ENCODE measurements around the gene KRT78.

Gene KRT78

GRCh38 chr12:52833922-52834726 lies 14.7 kb downstream of the KRT78 start, which contains the start of gene KRT79:
TSS of gene KRT79 (minus strand) at chr12:52834311. CDS start at chr12:52834260, 51 bp downstream.
- TF ChIP-seq FOXP2 (optimal IDR thresholded peaks at IDR 0.05; ENCODE audit: control extremely low read depth, extremely low read length, insufficient read depth) = no peak
- TF ChIP-seq EZH2 (IDR thresholded peaks at IDR 0.05) = no peak
- no peak for TF ChIP-seq POLR2AphosphoS5 (IDR thresholded peaks at IDR 0.05; ENCODE audit: borderline replicate concordance, low read depth, low read length)
- Histone ChIP-seq H3K9ac (ENCODE audit: insufficient read length) (no peak within 1 kb of the TSS), H3K9me3 (ENCODE audit: low read depth, low read length) (no peaks in the 10 kb centered on the region), H3K4me3 (no peak within 1 kb of the TSS), H3K36me3 (ENCODE audit: insufficient read depth, low read length) (no peaks in the 10 kb centered on the region), H3K27ac (no peak within 1 kb of the TSS)
- no peak for DNase-seq (ENCODE audit: low read depth, low spot score)

GRCh38 chr12:52832985-52833905 lies 15.5 kb downstream of the KRT78 start:
- DNase-seq (ENCODE audit: low read depth, low spot score) = no peak
- no peaks in the 10 kb centered on the region for H3K36me3 ChIP-seq (ENCODE audit: insufficient read depth, low read length)
- H3K9me3 ChIP-seq (ENCODE audit: low read depth, low read length) = no peaks in the 10 kb centered on the region
- no peak overlapping the region for H3K9ac ChIP-seq (ENCODE audit: insufficient read length)
- H3K4me3 ChIP-seq = no peak overlapping the region
- H3K27ac ChIP-seq = no peak overlapping the region
- TF ChIP-seq EZH2 (IDR thresholded peaks at IDR 0.05) (no peak), FOXP2 (optimal IDR thresholded peaks at IDR 0.05; ENCODE audit: control extremely low read depth, extremely low read length, insufficient read depth) (no peak), POLR2AphosphoS5 (IDR thresholded peaks at IDR 0.05; ENCODE audit: borderline replicate concordance, low read depth, low read length) (no peak)

GRCh38 chr12:52832451-52832850 lies 16.3 kb downstream of the KRT78 start:
- Histone ChIP-seq H3K27ac (no peak overlapping the region), H3K9me3 (ENCODE audit: low read depth, low read length) (no peaks in the 10 kb centered on the region), H3K9ac (ENCODE audit: insufficient read length) (no peak overlapping the region), H3K36me3 (ENCODE audit: insufficient read depth, low read length) (no peaks in the 10 kb centered on the region), H3K4me3 (no peak overlapping the region)
- TF ChIP-seq EZH2 (IDR thresholded peaks at IDR 0.05) = no peak
- no peak for TF ChIP-seq FOXP2 (optimal IDR thresholded peaks at IDR 0.05; ENCODE audit: control extremely low read depth, extremely low read length, insufficient read depth)
- no peak for TF ChIP-seq POLR2AphosphoS5 (IDR thresholded peaks at IDR 0.05; ENCODE audit: borderline replicate concordance, low read depth, low read length)
- DNase-seq (ENCODE audit: low read depth, low spot score) = no peak

- DNase-seq (ENCODE audit: low read depth, low spot score) = no peak
- TF ChIP-seq EZH2 (IDR thresholded peaks at IDR 0.05) (no peak), FOXP2 (optimal IDR thresholded peaks at IDR 0.05; ENCODE audit: control extremely low read depth, extremely low read length, insufficient read depth) (no peak), POLR2AphosphoS5 (IDR thresholded peaks at IDR 0.05; ENCODE audit: borderline replicate concordance, low read depth, low read length) (no peak)
- H3K27ac ChIP-seq = no peak overlapping the region
- no peaks in the 10 kb centered on the region for H3K36me3 ChIP-seq (ENCODE audit: insufficient read depth, low read length)
- H3K9me3 ChIP-seq (ENCODE audit: low read depth, low read length) = no peaks in the 10 kb centered on the region
- no peak overlapping the region for H3K4me3 ChIP-seq
- H3K9ac ChIP-seq (ENCODE audit: insufficient read length) = no peak overlapping the region
Measured at GRCh38 chr12:52831251-52831650, 17.5 kb downstream of the KRT78 start.

GRCh38 chr12:52829986-52830770 lies 18.6 kb downstream of the KRT78 start:
- no peak overlapping the region for H3K9ac ChIP-seq (ENCODE audit: insufficient read length)
- TF ChIP-seq FOXP2 (optimal IDR thresholded peaks at IDR 0.05; ENCODE audit: control extremely low read depth, extremely low read length, insufficient read depth) (no peak), EZH2 (IDR thresholded peaks at IDR 0.05) (no peak), POLR2AphosphoS5 (IDR thresholded peaks at IDR 0.05; ENCODE audit: borderline replicate concordance, low read depth, low read length) (no peak)
- no peak overlapping the region for H3K4me3 ChIP-seq
- H3K27ac ChIP-seq = no peak overlapping the region
- H3K36me3 ChIP-seq (ENCODE audit: insufficient read depth, low read length) = no peaks in the 10 kb centered on the region
- DNase-seq (ENCODE audit: low read depth, low spot score) = no peak
- no peaks in the 10 kb centered on the region for H3K9me3 ChIP-seq (ENCODE audit: low read depth, low read length)

- H3K9ac ChIP-seq (ENCODE audit: insufficient read length) = no peak overlapping the region
- H3K27ac ChIP-seq = no peak overlapping the region
- no peak overlapping the region for H3K4me3 ChIP-seq
- DNase-seq (ENCODE audit: low read depth, low spot score) = no peak
- H3K36me3 ChIP-seq (ENCODE audit: insufficient read depth, low read length) = no peaks in the 10 kb centered on the region
- H3K9me3 ChIP-seq (ENCODE audit: low read depth, low read length) = no peaks in the 10 kb centered on the region
- TF ChIP-seq EZH2 (IDR thresholded peaks at IDR 0.05) (no peak), POLR2AphosphoS5 (IDR thresholded peaks at IDR 0.05; ENCODE audit: borderline replicate concordance, low read depth, low read length) (no peak), FOXP2 (optimal IDR thresholded peaks at IDR 0.05; ENCODE audit: control extremely low read depth, extremely low read length, insufficient read depth) (no peak)
Measured at GRCh38 chr12:52828591-52829021, 20.2 kb downstream of the KRT78 start.

GRCh38 chr12:52828156-52828555 lies 20.6 kb downstream of the KRT78 start:
- no peaks in the 10 kb centered on the region for H3K36me3 ChIP-seq (ENCODE audit: insufficient read depth, low read length)
- no peak overlapping the region for H3K4me3 ChIP-seq
- TF ChIP-seq FOXP2 (optimal IDR thresholded peaks at IDR 0.05; ENCODE audit: control extremely low read depth, extremely low read length, insufficient read depth) (no peak), POLR2AphosphoS5 (IDR thresholded peaks at IDR 0.05; ENCODE audit: borderline replicate concordance, low read depth, low read length) (no peak), EZH2 (IDR thresholded peaks at IDR 0.05) (no peak)
- no peaks in the 10 kb centered on the region for H3K9me3 ChIP-seq (ENCODE audit: low read depth, low read length)
- H3K27ac ChIP-seq = no peak overlapping the region
- no peak overlapping the region for H3K9ac ChIP-seq (ENCODE audit: insufficient read length)
- DNase-seq (ENCODE audit: low read depth, low spot score) = no peak
